Osteoblast (primary cell): ENCODE results near the gene SNX10. TPM values are rescaled to one million over a fixed set of nuclear protein-coding genes. Genes with fewer than 3 reads are reported as not detected.

Experiments used
- DNase-seq: peaks from one replicate; pipeline ENCODE4 v3.0.0; 2011; ENCODE audit warnings: low spot score, mixed read lengths; ENCODE audit not compliant: insufficient read length; ENCODE audit errors: missing footprints
- H2AFZ ChIP-seq: 2 replicates; pipeline ENCODE4 v1.6.0; 2011; ENCODE audit warnings: mild to moderate bottlenecking, low read length
- H3K27ac ChIP-seq: 2 replicates; pipeline ENCODE4 v1.5.1; 2011; ENCODE audit warnings: mild to moderate bottlenecking, low read depth, low read length, moderate library complexity
- H3K27me3 ChIP-seq: 2 replicates; pipeline ENCODE4 v1.6.0; 2012; ENCODE audit warnings: mild to moderate bottlenecking, control low read depth, inconsistent platforms, low read length, moderate library complexity; ENCODE audit not compliant: insufficient read depth
- H3K36me3 ChIP-seq: 2 replicates; pipeline ENCODE4 v1.5.1; 2011; ENCODE audit warnings: mild to moderate bottlenecking, low read length, control low read depth, moderate library complexity; ENCODE audit not compliant: insufficient read depth
- H3K4me1 ChIP-seq: 2 replicates; pipeline ENCODE4 v1.5.1; 2011; ENCODE audit warnings: mild to moderate bottlenecking, low read length, control low read depth, moderate library complexity; ENCODE audit not compliant: insufficient read depth
- H3K4me2 ChIP-seq: 2 replicates; pipeline ENCODE4 v1.6.0; 2011; ENCODE audit warnings: mild to moderate bottlenecking, low read length; ENCODE audit not compliant: insufficient read depth
- H3K4me3 ChIP-seq: fragments of 200-600 bp; sonication (generic); 3 replicates; pipeline ENCODE4 v1.5.1; 2012; ENCODE audit warnings: mild to moderate bottlenecking, low read length, inconsistent platforms; ENCODE audit not compliant: insufficient read depth
- H3K79me2 ChIP-seq: 2 replicates; pipeline ENCODE4 v1.6.0; 2012; ENCODE audit warnings: mild to moderate bottlenecking, low read length, control low read depth, inconsistent platforms; ENCODE audit not compliant: insufficient read depth
- H3K9me3 ChIP-seq: 2 replicates; pipeline ENCODE4 v1.5.1; 2011; ENCODE audit warnings: low read depth, low read length, control low read depth
- H4K20me1 ChIP-seq: 2 replicates; pipeline ENCODE4 v1.6.0; 2012; ENCODE audit warnings: mild to moderate bottlenecking, low read length, control low read depth; ENCODE audit not compliant: insufficient read depth
- CTCF ChIP-seq: IDR thresholded peaks from 2 replicates; pipeline ENCODE4 v1.5.1; 2011; ENCODE audit warnings: mild to moderate bottlenecking, low read depth, low read length, moderate library complexity; ENCODE audit errors: extremely low read depth
- total RNA-seq: library from RNA; depleted of rRNA; stranded (reverse); fragments of >200 nt; gene quantifications from 2 replicates; pipeline ENCODE4 v1.2.3, GENCODE V29; 2012

Gene SNX10
- total RNA-seq, 1 donor = 0.72 TPM

DNA sequence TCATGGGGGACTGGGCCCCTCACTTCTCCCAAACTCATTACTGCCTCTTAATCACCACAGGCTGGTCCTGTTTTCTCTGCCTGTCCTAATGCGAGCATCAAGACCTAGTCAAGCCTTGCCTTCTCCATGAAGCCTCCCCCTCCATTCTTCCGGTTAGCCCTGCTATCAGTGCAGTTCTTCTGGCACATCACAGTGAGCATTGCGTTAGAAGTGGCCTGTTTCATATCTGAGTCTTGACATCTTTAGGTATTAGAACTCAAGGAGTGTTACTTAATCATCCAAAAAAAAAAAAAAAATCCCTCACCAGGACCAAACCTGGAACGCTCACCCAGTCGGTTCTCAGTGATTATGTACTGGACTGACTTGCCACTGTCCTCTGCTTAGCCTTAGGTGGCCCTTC, 17.4 kb downstream of the SNX10 start:
- Histone ChIP-seq H3K4me1 (no peaks in the 10 kb centered on the region), H4K20me1 (no peaks in the 10 kb centered on the region), H3K27ac (no peak overlapping the region), H3K79me2 (no peaks in the 10 kb centered on the region), H3K4me2 (no peak overlapping the region), H3K4me3 (no peak overlapping the region), H3K27me3 (no peaks in the 10 kb centered on the region), H3K9me3 (no peaks in the 10 kb centered on the region), H2AFZ (no peak overlapping the region), H3K36me3 (no peaks in the 10 kb centered on the region)
- no peak for TF ChIP-seq CTCF
- DNase-seq = no peak

DNA sequence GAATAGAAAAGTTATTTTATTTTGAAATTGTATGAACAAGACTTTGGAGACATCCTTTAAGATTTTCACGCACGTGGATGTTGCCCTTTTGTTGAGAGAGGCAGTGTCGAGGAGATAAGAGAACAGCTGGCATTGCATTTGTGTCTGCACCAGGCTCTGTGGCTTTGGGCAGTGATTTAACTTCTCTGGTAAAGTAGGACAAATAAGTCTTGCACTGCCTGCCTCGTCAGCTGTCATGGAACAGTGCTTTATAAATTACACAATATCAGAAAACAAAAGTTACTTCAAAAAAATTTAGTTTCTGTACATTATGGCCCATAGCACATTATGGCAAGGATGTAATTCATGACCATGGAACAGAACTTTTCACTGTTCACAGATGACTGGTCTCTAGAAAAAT, 20.1 kb downstream of the SNX10 start:
- no peak for TF ChIP-seq CTCF
- Histone ChIP-seq H2AFZ (no peak overlapping the region), H3K27me3 (no peaks in the 10 kb centered on the region), H3K4me1 (no peaks in the 10 kb centered on the region), H3K27ac (no peak overlapping the region), H4K20me1 (no peaks in the 10 kb centered on the region), H3K4me2 (no peak overlapping the region), H3K4me3 (no peak overlapping the region), H3K9me3 (no peaks in the 10 kb centered on the region), H3K79me2 (no peaks in the 10 kb centered on the region), H3K36me3 (no peaks in the 10 kb centered on the region)
- DNase-seq = no peak

- Histone ChIP-seq H3K27ac (no peak overlapping the region), H3K4me3 (no peak overlapping the region), H3K4me2 (no peak overlapping the region), H3K79me2 (no peaks in the 10 kb centered on the region), H3K9me3 (no peaks in the 10 kb centered on the region), H3K36me3 (no peaks in the 10 kb centered on the region), H3K4me1 (no peaks in the 10 kb centered on the region), H4K20me1 (no peaks in the 10 kb centered on the region), H3K27me3 (no peaks in the 10 kb centered on the region), H2AFZ (no peak overlapping the region)
- no peak for DNase-seq
- TF ChIP-seq CTCF = no peak
These were observed 25.5 kb downstream of the SNX10 start for GRCh38 chr7:26317211-26317610.

DNA sequence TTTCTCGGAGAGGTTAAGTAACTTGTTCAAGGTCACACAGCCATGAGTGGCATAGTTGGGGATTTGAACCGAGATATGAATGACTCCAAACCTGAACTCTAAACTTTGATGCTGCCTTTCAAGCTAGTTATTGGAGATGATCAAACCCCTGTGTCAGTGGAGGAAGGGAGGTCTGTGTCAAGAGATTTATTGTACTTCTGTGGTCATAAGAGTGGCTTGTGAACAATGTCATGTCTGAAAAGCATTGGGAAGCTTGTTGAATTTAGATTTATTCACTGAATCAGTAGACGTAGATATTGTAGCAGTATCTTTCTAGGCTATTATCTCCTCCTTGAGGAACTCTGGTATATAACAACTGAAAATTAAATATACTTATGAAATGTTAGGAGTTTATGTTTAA, 27.3 kb downstream of the SNX10 start:
- no peaks in the 10 kb centered on the region for H3K79me2 ChIP-seq
- H4K20me1 ChIP-seq = no peaks in the 10 kb centered on the region
- H3K27me3 ChIP-seq = no peaks in the 10 kb centered on the region
- DNase-seq = no peak
- no peak overlapping the region for H3K27ac ChIP-seq
- H2AFZ ChIP-seq = no peak overlapping the region
- H3K4me1 ChIP-seq = no peaks in the 10 kb centered on the region
- no peaks in the 10 kb centered on the region for H3K9me3 ChIP-seq
- no peak for TF ChIP-seq CTCF
- H3K4me2 ChIP-seq = no peak overlapping the region
- H3K4me3 ChIP-seq = no peak overlapping the region
- no peaks in the 10 kb centered on the region for H3K36me3 ChIP-seq
